CD4-positive, alpha-beta T cell treated with Interferon gamma for 1 hour (primary cell): Measurements from ENCODE around the gene VSTM2B.

Experiments
- DNase-seq: peaks from one replicate; pipeline ENCODE4 v3.0.0-alpha.2; 2020

Gene VSTM2B

GRCh38 chr19:29571181-29571580 is 45.4 kb downstream of the VSTM2B start:
- no peak for DNase-seq

- no peak for DNase-seq
Measured at GRCh38 chr19:29573486-29573885, 47.7 kb downstream of the VSTM2B start.

GRCh38 chr19:29574510-29574909 is 48.7 kb downstream of the VSTM2B start:
- no peak for DNase-seq

- no peak for DNase-seq
Measured at GRCh38 chr19:29576046-29576606, 50.3 kb downstream of the VSTM2B start.

GRCh38 chr19:29576761-29577648 is 51.2 kb downstream of the VSTM2B start:
- no peak for DNase-seq

- DNase-seq: no peak
Measured at GRCh38 chr19:29577649-29577963, 51.8 kb downstream of the VSTM2B start.

GRCh38 chr19:29578349-29578748 is 52.6 kb downstream of the VSTM2B start:
- no peak for DNase-seq

- no peak for DNase-seq
Measured at GRCh38 chr19:29579308-29579910, 53.6 kb downstream of the VSTM2B start.

GRCh38 chr19:29581398-29581797 is 55.6 kb downstream of the VSTM2B start:
- no peak for DNase-seq

- DNase-seq: no peak
Measured at GRCh38 chr19:29583196-29583999, 57.6 kb downstream of the VSTM2B start.

- DNase-seq: no peak
Measured at GRCh38 chr19:29586401-29586800, 60.6 kb downstream of the VSTM2B start.

- DNase-seq: no peak
Measured at GRCh38 chr19:29587059-29587458, 61.3 kb downstream of the VSTM2B start.

- peak; percentile 45 for DNase-seq
Measured at GRCh38 chr19:29587518-29587986, 61.8 kb downstream of the VSTM2B start.

GRCh38 chr19:29588095-29588494 is 62.3 kb downstream of the VSTM2B start:
- no peak for DNase-seq

GRCh38 chr19:29590278-29590677 is 64.5 kb downstream of the VSTM2B start:
- no peak for DNase-seq

GRCh38 chr19:29591670-29592069 is 65.9 kb downstream of the VSTM2B start:
- no peak for DNase-seq

- no peak for DNase-seq
Measured at GRCh38 chr19:29593869-29594268, 68.1 kb downstream of the VSTM2B start.

- DNase-seq: no peak
Measured at GRCh38 chr19:29596080-29596727, 70.4 kb downstream of the VSTM2B start.

GRCh38 chr19:29596885-29597525 is 71.2 kb downstream of the VSTM2B start:
- no peak for DNase-seq

GRCh38 chr19:29598036-29598435 is 72.2 kb downstream of the VSTM2B start:
- DNase-seq: no peak

GRCh38 chr19:29598496-29598895 is 72.7 kb downstream of the VSTM2B start:
- no peak for DNase-seq

- DNase-seq: no peak
Measured at GRCh38 chr19:29603308-29603707, 77.5 kb downstream of the VSTM2B start.
